HG03066 (cell line): ENCODE data around the gene RDH13.
"Not testable (repeated sequence)": the region's sequence is repeated elsewhere in the genome, so short reads cannot be mapped to it uniquely, and the experiment has no call there.

Source experiments
- ATAC-seq: cut with Tn5 transposase; IDR thresholded peaks from one replicate; pipeline ENCODE4 v1.9.1; 2021; ENCODE audit warnings: low read depth; ENCODE audit not compliant: unreplicated experiment

The RDH13 gene

GRCh38 chr19:55020351-55020750 is 42.6 kb downstream of the RDH13 start:
- not testable (repeated sequence) for ATAC-seq

DNA sequence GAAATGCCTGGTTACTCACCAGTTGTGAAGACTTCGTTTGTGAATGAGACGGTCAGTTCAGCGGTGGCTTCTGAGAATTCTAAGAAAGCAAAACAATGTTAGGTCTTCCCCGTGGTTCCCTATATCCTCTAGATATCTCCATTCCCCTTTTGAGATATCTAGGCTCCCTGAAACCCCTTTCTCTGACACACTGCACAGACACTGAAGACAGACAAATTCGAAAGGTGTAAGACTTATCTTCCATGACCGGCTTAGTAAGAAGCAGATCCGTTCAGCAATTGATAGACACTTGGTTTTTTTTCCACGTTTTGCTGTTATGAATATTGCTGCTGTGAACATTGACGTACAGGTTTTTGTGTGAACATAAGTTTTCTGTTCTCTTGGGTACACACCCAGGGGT is 44.3 kb downstream of the RDH13 start:
- ATAC-seq: no peak

GRCh38 chr19:55018216-55018615 is 44.7 kb downstream of the RDH13 start:
- ATAC-seq: no peak

DNA sequence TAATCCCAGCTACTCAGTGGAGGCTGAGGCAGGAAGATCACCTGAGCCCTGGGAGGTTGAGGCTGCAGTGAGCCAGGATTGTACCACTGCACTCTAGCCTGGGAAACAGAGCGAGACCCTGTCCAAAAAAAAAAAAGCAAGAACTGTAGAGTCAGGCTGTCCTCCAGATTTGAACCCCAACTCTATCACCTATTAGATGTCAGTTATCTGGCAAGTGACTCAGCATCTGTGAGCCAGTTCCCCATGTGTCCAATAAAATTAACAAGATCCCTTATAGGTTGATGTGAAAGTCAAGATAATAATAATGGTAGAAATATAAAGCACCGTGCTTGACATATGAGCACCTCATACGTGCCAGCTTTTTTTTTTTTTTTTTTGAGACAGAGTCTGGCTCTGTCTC is 46.9 kb downstream of the RDH13 start:
- no peak for ATAC-seq

DNA sequence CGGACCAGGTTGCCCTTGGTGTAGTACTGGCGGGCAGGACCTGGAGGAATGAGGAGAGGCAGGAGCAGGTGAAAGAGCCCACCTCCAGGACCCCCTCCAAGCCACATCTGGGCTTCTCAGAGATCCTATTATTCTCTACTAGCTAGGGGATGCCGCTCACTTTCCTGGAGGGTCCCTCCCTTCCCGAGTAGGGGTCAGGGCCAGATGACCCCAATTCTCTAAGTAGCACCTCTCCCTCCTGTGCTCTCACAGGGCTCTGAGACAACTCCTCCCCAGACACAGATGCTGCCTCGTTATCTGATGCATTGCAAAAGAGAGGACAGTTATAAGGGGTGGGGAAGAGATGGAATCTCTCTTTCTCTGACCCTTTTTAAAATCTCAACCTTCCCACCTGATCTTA is 47.8 kb downstream of the RDH13 start:
- no peak for ATAC-seq

DNA sequence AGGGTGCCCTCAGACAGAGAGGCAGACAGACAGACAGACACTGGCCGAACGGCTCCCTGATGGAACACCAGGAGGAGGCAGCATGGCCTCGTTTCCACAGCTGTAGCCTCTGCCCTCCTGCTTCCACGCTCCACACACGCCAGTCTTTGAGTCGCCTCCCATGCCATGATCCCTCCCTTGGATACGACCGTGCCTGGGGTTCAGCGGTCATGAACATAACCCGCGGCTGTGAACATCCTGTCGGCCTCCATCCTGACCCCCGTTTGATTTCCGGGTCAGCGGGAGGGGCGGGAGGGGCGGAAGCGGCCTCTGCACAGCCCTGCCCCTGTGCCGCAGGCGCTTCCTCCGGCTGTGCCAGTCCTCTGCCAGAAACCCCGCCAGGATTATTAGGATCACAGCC is 48.2 kb downstream of the RDH13 start:
- ATAC-seq: no peak

DNA sequence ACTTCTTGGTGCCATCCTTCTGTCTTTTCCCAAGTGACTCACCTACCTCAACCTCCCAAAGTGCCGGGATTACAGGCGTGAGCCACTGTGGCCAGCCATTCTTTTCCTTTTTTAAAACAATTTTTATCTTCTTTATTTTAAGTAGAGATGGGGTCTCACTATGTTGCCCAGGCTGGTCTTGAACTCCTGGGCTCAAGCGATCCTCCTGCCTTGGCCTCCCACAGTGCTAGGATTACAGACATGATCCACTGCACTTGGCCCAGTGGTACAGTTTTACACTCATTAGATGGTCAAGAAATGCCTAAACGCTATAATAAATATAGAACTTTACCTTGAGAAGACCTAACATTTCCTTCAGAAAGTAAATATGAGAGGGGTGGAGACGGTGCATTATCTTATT is 49.4 kb downstream of the RDH13 start:
- no peak for ATAC-seq

DNA sequence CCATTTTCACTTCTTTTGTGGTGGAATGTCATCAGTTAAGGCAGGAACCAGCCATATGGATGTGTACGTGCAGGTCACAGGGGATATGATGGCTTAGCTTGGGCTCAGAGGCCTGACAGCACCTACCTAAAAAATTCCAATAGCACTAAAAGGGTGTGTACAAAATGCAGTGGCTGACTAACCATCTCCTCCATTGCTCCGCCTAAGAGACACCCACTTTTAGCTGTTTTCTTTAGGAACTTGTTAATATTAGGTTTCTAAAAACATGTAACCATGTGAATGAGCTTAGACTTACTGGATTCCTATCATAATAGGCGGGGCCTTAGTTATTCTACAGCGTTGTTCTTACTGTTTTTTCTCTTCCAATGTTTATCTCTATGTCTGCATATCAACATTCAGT is 50.6 kb downstream of the RDH13 start:
- ATAC-seq: no peak

GRCh38 chr19:55010561-55010960 is 52.4 kb downstream of the RDH13 start:
- not testable (repeated sequence) for ATAC-seq

GRCh38 chr19:55008781-55009180 is 54.2 kb downstream of the RDH13 start:
- not testable (repeated sequence) for ATAC-seq

- not testable (repeated sequence) for ATAC-seq
Observed at GRCh38 chr19:55008189-55008588, 54.8 kb downstream of the RDH13 start.

- ATAC-seq: not testable (repeated sequence)
Observed at GRCh38 chr19:55007537-55007936, 55.4 kb downstream of the RDH13 start.

DNA sequence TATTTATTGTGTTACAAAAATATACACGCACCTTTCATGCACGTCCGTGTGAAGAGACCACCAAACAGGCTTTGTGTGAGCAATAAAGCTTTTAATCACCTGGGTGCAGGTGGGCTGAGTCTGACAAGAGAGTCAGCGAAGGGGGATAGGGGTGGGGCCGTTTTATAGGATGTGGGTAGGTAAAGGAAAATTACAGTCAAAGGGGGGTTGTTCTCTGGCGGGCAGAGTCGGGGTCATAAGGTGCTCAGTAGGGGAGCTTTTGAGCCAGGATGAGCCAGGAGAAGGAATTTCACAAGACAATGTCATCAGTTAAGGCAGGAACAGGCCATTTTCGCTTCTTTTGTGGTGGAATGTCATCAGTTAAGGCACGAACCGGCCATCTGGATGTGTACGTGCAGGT is 56.2 kb downstream of the RDH13 start:
- ATAC-seq: not testable (repeated sequence)

DNA sequence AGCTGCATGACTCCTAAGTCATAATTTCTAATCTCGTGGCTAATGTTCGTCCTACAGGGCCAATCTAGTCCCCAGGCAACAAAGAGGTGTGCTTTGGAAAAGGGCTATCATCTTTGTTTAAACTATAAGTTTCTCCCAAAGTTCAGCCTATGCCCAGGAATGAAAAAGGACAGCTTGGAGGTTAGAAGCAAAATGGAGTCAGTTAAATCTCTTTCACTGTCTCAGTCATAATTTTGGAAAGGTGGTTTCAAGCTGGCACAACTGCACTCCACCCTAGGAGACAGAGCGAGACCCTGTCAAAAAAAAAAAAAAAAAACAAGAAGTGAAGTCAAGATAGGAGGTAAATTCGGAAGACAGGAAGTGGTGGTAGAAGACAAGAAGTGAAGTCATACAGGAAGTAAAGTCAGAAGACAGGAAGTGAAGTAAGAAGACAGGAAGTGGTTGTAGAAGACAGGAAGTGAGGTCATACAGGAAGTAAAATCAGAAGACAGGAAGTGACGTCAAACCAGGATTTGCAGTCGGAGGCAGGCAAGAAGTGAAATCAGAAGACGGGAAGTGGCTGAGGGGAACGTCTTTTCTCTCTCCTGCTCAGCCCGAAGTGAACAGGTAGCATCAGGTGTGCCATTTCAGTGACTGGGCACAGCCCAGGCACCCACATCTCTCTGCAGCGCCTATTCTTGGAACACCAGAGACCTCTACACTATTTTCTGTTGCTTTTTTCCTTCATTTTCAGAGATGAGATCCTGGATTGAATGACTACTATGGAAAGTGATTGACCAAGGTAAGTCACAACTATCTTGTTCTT is 57.1 kb downstream of the RDH13 start:
- peak; percentile 73 for ATAC-seq

GRCh38 chr19:55000761-55001160 is 62.2 kb downstream of the RDH13 start:
- no peak for ATAC-seq

DNA sequence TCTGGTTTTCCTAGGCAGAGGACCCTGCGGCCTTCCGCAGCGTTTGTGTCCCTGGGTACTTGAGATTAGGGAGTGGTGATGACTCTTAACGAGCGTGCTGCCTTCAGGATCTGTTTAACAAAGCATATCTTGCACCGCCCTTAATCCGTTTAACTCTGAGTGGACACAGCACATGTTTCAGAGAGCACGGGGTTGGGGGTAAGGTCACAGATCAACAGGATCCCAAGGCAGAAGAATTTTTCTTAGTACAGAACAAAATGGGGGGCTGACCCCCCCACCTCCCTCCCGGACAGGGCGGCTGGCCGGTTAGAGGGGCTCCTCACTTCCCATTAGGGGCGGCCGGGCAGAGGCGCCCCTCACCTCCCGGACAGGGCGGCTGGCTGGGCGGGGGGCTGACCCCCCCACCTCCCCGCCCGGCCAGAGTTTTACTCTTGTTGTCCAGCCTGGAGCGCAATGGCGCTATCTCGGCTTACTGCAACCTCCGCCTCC is 64.2 kb downstream of the RDH13 start:
- not testable (repeated sequence) for ATAC-seq

GRCh38 chr19:54995561-54995960 is 67.4 kb downstream of the RDH13 start:
- no peak for ATAC-seq
